Activated T-helper 1 cell treated with anti-CD3 and anti-CD28 coated beads, Interleukin-12 subunit alpha, Interleukin-12 subunit beta, Interleukin-2, Interleukin-4 antibody, amounts not matched to agents 30 ng/mL and 10 ng/mL and 1 ng/mL, durations not matched to agents 14 hours and 24 hours and 36 hours (primary cell): ENCODE data around the gene GPRIN2. TPM values are rescaled to one million over a fixed set of nuclear protein-coding genes. Genes with fewer than 3 reads are reported as not detected.
"Not testable (repeated sequence)": the region's sequence is repeated elsewhere in the genome, so short reads cannot be mapped to it uniquely, and the experiment has no call there.

Source experiments
- DNase-seq: peaks from one replicate; pipeline ENCODE4 v3.0.0; 2021; ENCODE audit warnings: low spot score
- H3K27ac Mint-ChIP-seq: one replicate; pipeline ENCODE4 v1.8.0; 2021; ENCODE audit warnings: mild to moderate bottlenecking, mixed read lengths
- H3K27me3 Mint-ChIP-seq: one replicate; pipeline ENCODE4 v1.8.0; 2022; ENCODE audit warnings: mild to moderate bottlenecking, moderate library complexity, mixed read lengths; ENCODE audit not compliant: insufficient read depth
- H3K36me3 Mint-ChIP-seq: one replicate; pipeline ENCODE4 v1.8.0; 2021; ENCODE audit warnings: low read depth, mixed read lengths
- H3K4me1 Mint-ChIP-seq: one replicate; pipeline ENCODE4 v1.8.0; 2021; ENCODE audit warnings: low read depth, mixed read lengths
- H3K4me3 Mint-ChIP-seq: one replicate; pipeline ENCODE4 v1.8.0; 2021; ENCODE audit warnings: mild to moderate bottlenecking, moderate library complexity, mixed read lengths
- H3K9me3 Mint-ChIP-seq: one replicate; pipeline ENCODE4 v1.8.0; 2021; ENCODE audit warnings: mixed read lengths
- intact Hi-C: fragments of 100-400 bp; cut with micrococcal nuclease; formaldehyde crosslinking; loops from one replicate; pipeline ENCODE4 v1.15.1; 2024
- total RNA-seq: library from RNA; stranded (reverse); gene quantifications from 2 replicates; pipeline ENCODE4 v1.2.3, GENCODE V29; 2022

Gene GPRIN2
- total RNA-seq, 1 donor from 2014 or later: not detected

- DNase-seq: no peak
- Mint-ChIP-seq H3K9me3 (no peaks in the 10 kb centered on the region), H3K4me3 (no peak overlapping the region), H3K4me1 (no peaks in the 10 kb centered on the region), H3K27ac (no peak overlapping the region), H3K36me3 (no peaks in the 10 kb centered on the region), H3K27me3 (peaks cover 33% of the 10 kb centered on the region)
- intact Hi-C loops: no loop called here
Observed at GRCh38 chr10:46541735-46542566, 14.5 kb downstream of the GPRIN2 start.

- DNase-seq: no peak
- Mint-ChIP-seq H3K27me3 (peaks cover 36% of the 10 kb centered on the region), H3K4me1 (no peaks in the 10 kb centered on the region), H3K4me3 (no peak overlapping the region), H3K36me3 (no peaks in the 10 kb centered on the region), H3K27ac (no peak overlapping the region), H3K9me3 (no peaks in the 10 kb centered on the region)
- intact Hi-C loops: no loop called here
Observed at GRCh38 chr10:46541017-46541661, 15.3 kb downstream of the GPRIN2 start.

DNA sequence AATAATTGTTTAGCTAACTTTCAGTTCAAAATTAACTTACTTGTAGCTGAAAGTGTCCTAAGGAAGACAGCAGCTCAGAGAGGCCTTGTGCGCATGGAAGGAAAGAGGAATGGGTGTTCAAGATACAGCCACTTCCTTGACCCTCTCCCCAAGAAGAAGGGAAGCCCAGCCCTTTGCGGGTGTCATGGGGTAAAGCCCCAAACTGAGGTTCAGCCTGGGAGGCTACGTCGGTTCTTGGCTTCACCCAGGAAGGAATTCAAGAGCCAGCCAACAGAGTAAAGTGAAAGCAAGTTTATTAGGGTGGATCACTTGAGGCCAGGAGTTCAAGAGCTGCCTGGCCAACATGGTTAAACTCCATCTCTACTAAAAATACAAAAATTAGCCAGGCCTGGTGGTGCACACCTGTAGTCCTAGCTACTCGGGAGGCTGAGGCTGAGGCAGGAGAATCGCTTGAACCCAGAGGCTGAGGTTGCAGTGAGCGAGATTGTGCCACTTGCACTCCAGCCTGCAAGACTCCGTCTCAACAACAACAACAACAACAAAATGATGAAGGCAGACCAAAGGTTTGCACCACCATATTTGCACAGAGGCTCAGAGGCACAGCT, 15.9 kb downstream of the GPRIN2 start:
- Mint-ChIP-seq H3K9me3 (no peaks in the 10 kb centered on the region), H3K27me3 (peaks cover 36% of the 10 kb centered on the region), H3K27ac (no peak overlapping the region), H3K36me3 (no peaks in the 10 kb centered on the region), H3K4me3 (no peak overlapping the region), H3K4me1 (no peaks in the 10 kb centered on the region)
- intact Hi-C loops: no loop called here
- no peak for DNase-seq

- Mint-ChIP-seq H3K27ac (no peak overlapping the region), H3K27me3 (peaks cover 35% of the 10 kb centered on the region), H3K4me3 (no peak overlapping the region), H3K4me1 (no peaks in the 10 kb centered on the region), H3K9me3 (no peaks in the 10 kb centered on the region), H3K36me3 (no peaks in the 10 kb centered on the region)
- intact Hi-C loops: no loop called here
- no peak for DNase-seq
Observed at GRCh38 chr10:46539596-46540411, 16.7 kb downstream of the GPRIN2 start.

DNA sequence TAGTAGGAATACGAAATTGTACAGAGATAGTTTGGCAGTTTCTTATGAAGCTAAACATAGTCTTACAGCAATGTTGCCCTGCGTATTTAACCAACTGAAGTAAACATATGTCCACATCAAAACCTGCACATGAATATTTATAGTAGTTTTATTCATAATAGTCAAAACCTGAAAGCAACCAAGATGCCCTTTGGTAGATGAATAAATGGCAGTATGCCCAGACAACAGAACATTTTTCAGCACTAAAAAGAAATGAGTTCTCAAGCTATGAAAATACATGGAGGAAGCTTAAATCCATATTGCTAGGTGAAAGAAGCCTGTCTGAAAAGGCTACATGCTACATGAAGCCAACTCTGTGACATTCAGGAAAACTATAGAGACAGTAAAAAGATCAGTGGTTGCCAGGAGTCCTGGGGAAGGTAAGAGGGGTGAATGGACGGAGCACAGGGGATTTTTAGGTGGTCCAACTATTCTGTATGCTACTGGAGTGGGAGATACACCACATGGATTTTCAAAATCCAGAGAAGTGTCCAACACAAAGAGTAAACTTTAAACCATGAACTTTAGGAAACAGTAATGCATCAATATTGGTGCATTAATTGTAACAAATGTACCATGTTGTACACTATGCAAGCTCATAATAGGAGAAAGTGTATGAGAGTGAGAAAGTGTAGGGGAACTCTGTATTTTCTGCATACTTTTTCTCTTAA, 17.6 kb downstream of the GPRIN2 start:
- intact Hi-C loops: no loop called here
- no peaks in the 10 kb centered on the region for H3K9me3 Mint-ChIP-seq
- no peak overlapping the region for H3K4me3 Mint-ChIP-seq
- no peaks in the 10 kb centered on the region for H3K36me3 Mint-ChIP-seq
- H3K4me1 Mint-ChIP-seq: no peaks in the 10 kb centered on the region
- peaks cover 34% of the 10 kb centered on the region for H3K27me3 Mint-ChIP-seq
- DNase-seq: no peak
- H3K27ac Mint-ChIP-seq: no peak overlapping the region

DNA sequence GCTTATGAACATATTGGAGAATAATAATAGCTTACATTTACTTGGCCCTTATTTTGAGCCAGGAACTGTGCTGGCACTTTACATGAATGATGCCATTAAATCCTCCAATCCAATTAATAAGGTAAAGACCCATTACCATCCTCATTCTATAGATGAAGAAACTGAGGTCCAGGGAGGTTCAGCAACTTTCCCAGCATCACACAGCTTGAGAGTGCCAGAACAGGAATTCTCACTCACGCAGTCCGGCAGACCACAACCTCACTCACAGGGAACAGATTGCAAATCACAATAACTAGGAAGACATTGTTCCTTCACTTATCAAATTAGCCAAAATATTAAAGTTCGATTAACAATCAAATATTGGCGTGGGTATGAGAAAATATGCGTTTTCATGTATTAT, 18.3 kb downstream of the GPRIN2 start:
- no peaks in the 10 kb centered on the region for H3K4me1 Mint-ChIP-seq
- peaks cover 34% of the 10 kb centered on the region for H3K27me3 Mint-ChIP-seq

DNA sequence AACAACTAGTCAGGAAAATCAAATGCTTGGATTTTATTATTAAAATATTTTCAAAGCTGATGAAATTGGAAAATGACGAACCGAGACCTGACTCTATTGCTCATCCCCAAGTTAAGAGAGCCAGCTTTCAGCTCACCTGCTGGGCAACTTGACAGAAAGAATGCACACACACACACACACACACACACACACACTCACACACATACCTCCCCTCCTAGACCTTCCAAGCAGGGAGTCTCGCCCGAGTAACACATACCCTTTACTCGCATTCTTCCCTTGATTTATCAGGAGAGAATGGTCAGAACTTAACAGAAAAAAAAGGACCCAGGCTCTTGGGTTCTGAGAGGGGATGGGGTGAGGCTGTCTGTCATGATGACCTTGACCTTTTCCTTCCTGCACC, 19.1 kb downstream of the GPRIN2 start:
- Mint-ChIP-seq H3K9me3 (no peaks in the 10 kb centered on the region), H3K36me3 (no peaks in the 10 kb centered on the region), H3K27me3 (peaks cover 32% of the 10 kb centered on the region), H3K27ac (no peak overlapping the region), H3K4me1 (no peaks in the 10 kb centered on the region), H3K4me3 (no peak overlapping the region)
- intact Hi-C loops: no loop called here
- no peak for DNase-seq

More for the DNA sequence above, 18.3 kb downstream of the GPRIN2 start:
- Mint-ChIP-seq H3K27ac (no peak overlapping the region), H3K4me3 (no peak overlapping the region), H3K36me3 (no peaks in the 10 kb centered on the region), H3K9me3 (no peaks in the 10 kb centered on the region)
- intact Hi-C loops: no loop called here
- DNase-seq: no peak

- intact Hi-C loops: no loop called here
- Mint-ChIP-seq H3K27ac (no peak overlapping the region), H3K4me1 (no peaks in the 10 kb centered on the region), H3K9me3 (no peaks in the 10 kb centered on the region), H3K36me3 (no peaks in the 10 kb centered on the region), H3K4me3 (no peak overlapping the region), H3K27me3 (peaks cover 27% of the 10 kb centered on the region)
- no peak for DNase-seq
Observed at GRCh38 chr10:46536781-46537180, 19.7 kb downstream of the GPRIN2 start.

- H3K27me3 Mint-ChIP-seq: peaks cover 27% of the 10 kb centered on the region
- H3K27ac Mint-ChIP-seq: no peak overlapping the region
- H3K4me3 Mint-ChIP-seq: no peak overlapping the region
- H3K4me1 Mint-ChIP-seq: no peaks in the 10 kb centered on the region
- intact Hi-C loops: no loop called here
- no peaks in the 10 kb centered on the region for H3K36me3 Mint-ChIP-seq
- no peaks in the 10 kb centered on the region for H3K9me3 Mint-ChIP-seq
- no peak for DNase-seq
Observed at GRCh38 chr10:46536171-46536570, 20.3 kb downstream of the GPRIN2 start.

GRCh38 chr10:46534828-46535524, 21.5 kb downstream of the GPRIN2 start:
- H3K27ac Mint-ChIP-seq: no peak overlapping the region
- H3K27me3 Mint-ChIP-seq: peaks cover 17% of the 10 kb centered on the region
- H3K9me3 Mint-ChIP-seq: no peaks in the 10 kb centered on the region
- intact Hi-C loops: no loop called here
- H3K4me1 Mint-ChIP-seq: no peaks in the 10 kb centered on the region
- no peak for DNase-seq
- no peak overlapping the region for H3K4me3 Mint-ChIP-seq
- no peaks in the 10 kb centered on the region for H3K36me3 Mint-ChIP-seq

- H3K4me1 Mint-ChIP-seq, intact Hi-C loops, H3K4me3 Mint-ChIP-seq, H3K36me3 Mint-ChIP-seq, DNase-seq, H3K27me3 Mint-ChIP-seq, H3K27ac Mint-ChIP-seq, H3K9me3 Mint-ChIP-seq: not testable (repeated sequence)
Observed at GRCh38 chr10:46532256-46532655, 24.2 kb downstream of the GPRIN2 start.
